ENCODE results near the gene CRHR1.

The CRHR1 gene

GRCh38 chr17:45771271-45771959 lies 12.7 kb upstream of the CRHR1 start:
- TF ChIP-seq CTCF (IDR thresholded peaks at IDR 0.05), result no peak
- Histone ChIP-seq H3K4me1 (peaks cover 9% of the 10 kb centered on the region), H3K36me3 (ENCODE audit: control insufficient read depth, insufficient read depth, low read length) (no peaks in the 10 kb centered on the region), H2AFZ (no peak overlapping the region), H3K27ac (no peak overlapping the region), H3K9me3 (ENCODE audit: control insufficient read depth, low read length) (no peaks in the 10 kb centered on the region), H3K27me3 (ENCODE audit: control insufficient read depth, insufficient read depth, low read length) (no peaks in the 10 kb centered on the region), H3K4me2 (ENCODE audit: low read length) (no peak overlapping the region), H3K4me3 (ENCODE audit: low read depth, low read length) (no peak overlapping the region), H3K79me2 (no peaks in the 10 kb centered on the region), H3K9ac (no peak overlapping the region)

GRCh38 chr17:45775148-45775547 lies 9.0 kb upstream of the CRHR1 start:
- Histone ChIP-seq H2AFZ (no peak overlapping the region), H3K4me2 (ENCODE audit: low read length) (no peak overlapping the region), H3K27me3 (ENCODE audit: control insufficient read depth, insufficient read depth, low read length) (no peaks in the 10 kb centered on the region), H3K4me1 (peaks cover 9% of the 10 kb centered on the region), H3K9me3 (ENCODE audit: control insufficient read depth, low read length) (no peaks in the 10 kb centered on the region), H3K79me2 (no peaks in the 10 kb centered on the region), H3K9ac (no peak overlapping the region), H3K36me3 (ENCODE audit: control insufficient read depth, insufficient read depth, low read length) (no peaks in the 10 kb centered on the region), H3K27ac (no peak overlapping the region), H3K4me3 (ENCODE audit: low read depth, low read length) (no peak overlapping the region)
- no peak for TF ChIP-seq CTCF (IDR thresholded peaks at IDR 0.05)

- no peaks in the 10 kb centered on the region for H3K27me3 ChIP-seq (ENCODE audit: control insufficient read depth, insufficient read depth, low read length)
- no peak overlapping the region for H3K4me2 ChIP-seq (ENCODE audit: low read length)
These were observed 8.5 kb upstream of the CRHR1 start for GRCh38 chr17:45775576-45776011.

GRCh38 chr17:45776896-45777295 lies 7.2 kb upstream of the CRHR1 start:
- Histone ChIP-seq H3K79me2 (no peaks in the 10 kb centered on the region), H3K27me3 (ENCODE audit: control insufficient read depth, insufficient read depth, low read length) (no peaks in the 10 kb centered on the region), H3K9me3 (ENCODE audit: control insufficient read depth, low read length) (no peaks in the 10 kb centered on the region), H3K27ac (no peak overlapping the region), H3K4me1 (peaks cover 9% of the 10 kb centered on the region), H3K4me2 (ENCODE audit: low read length) (no peak overlapping the region), H2AFZ (no peak overlapping the region), H3K9ac (no peak overlapping the region), H3K4me3 (ENCODE audit: low read depth, low read length) (no peak overlapping the region), H3K36me3 (ENCODE audit: control insufficient read depth, insufficient read depth, low read length) (no peaks in the 10 kb centered on the region)
- no peak for TF ChIP-seq CTCF (IDR thresholded peaks at IDR 0.05)

More at GRCh38 chr17:45775576-45776011, 8.5 kb upstream of the CRHR1 start:
- no peak overlapping the region for H3K27ac ChIP-seq
- TF ChIP-seq CTCF (IDR thresholded peaks at IDR 0.05), result no peak
- no peak overlapping the region for H3K9ac ChIP-seq
- H3K36me3 ChIP-seq (ENCODE audit: control insufficient read depth, insufficient read depth, low read length), result no peaks in the 10 kb centered on the region
- no peaks in the 10 kb centered on the region for H3K79me2 ChIP-seq
- no peak overlapping the region for H3K4me3 ChIP-seq (ENCODE audit: low read depth, low read length)
- H2AFZ ChIP-seq, result no peak overlapping the region
- H3K4me1 ChIP-seq, result peaks cover 9% of the 10 kb centered on the region
- H3K9me3 ChIP-seq (ENCODE audit: control insufficient read depth, low read length), result no peaks in the 10 kb centered on the region

- Histone ChIP-seq H3K4me2 (ENCODE audit: low read length) (no peak overlapping the region), H3K79me2 (no peaks in the 10 kb centered on the region), H3K4me1 (peaks cover 9% of the 10 kb centered on the region), H3K36me3 (ENCODE audit: control insufficient read depth, insufficient read depth, low read length) (no peaks in the 10 kb centered on the region), H3K27ac (no peak overlapping the region), H3K9ac (no peak overlapping the region), H3K27me3 (ENCODE audit: control insufficient read depth, insufficient read depth, low read length) (no peaks in the 10 kb centered on the region), H2AFZ (no peak overlapping the region), H3K9me3 (ENCODE audit: control insufficient read depth, low read length) (no peaks in the 10 kb centered on the region), H3K4me3 (ENCODE audit: low read depth, low read length) (no peak overlapping the region)
- no peak for TF ChIP-seq CTCF (IDR thresholded peaks at IDR 0.05)
These were observed 6.7 kb upstream of the CRHR1 start for GRCh38 chr17:45777388-45777787.
